HG03108 (cell line): ENCODE data around the gene TYROBP.
"Not testable (repeated sequence)": the region's sequence is repeated elsewhere in the genome, so short reads cannot be mapped to it uniquely, and the experiment has no call there.

Experiments used
- ATAC-seq: cut with Tn5 transposase; IDR thresholded peaks from one replicate; pipeline ENCODE4 v1.9.1; 2021; ENCODE audit warnings: moderate library complexity; ENCODE audit not compliant: unreplicated experiment

Gene TYROBP

DNA sequence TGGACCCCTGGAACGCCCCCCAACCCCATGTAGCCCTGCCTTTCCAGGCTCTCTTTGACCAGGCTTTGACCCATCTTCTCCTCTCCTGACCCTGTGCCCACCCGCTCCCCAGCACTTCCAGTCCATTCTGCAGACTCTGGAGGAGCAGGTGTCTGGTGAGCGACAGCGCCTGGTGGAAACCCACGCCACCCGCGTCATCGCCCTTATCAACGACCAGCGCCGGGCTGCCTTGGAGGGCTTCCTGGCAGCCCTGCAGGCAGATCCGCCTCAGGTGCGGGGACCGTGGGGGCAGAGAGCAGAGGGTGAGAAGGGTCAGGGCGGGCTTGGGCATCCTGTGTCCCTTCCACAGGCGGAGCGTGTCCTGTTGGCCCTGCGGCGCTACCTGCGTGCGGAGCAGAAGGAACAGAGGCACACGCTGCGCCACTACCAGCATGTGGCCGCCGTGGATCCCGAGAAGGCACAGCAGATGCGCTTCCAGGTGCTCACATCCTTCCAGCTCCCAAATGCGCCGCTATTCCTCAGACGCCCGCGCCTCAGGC is 33.6 kb downstream of the TYROBP start:
- ATAC-seq = no peak

DNA sequence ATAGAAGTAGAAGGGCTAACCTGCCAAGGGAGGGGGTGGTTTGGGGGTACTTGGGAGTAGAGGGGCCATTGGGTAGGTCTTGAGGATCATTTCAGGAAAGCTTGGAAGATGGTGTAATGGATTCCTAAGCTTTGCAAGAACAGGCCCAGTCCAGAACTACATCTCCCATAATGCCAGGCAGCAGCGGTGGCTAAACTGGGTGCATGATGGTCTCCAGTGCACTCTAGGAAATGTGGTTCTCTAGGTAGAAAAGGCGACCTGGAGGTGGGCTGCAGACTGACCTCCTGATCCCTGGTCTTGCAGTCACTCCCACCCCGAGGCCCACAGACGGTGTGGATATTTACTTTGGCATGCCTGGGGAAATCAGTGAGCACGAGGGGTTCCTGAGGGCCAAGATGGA is 35.9 kb downstream of the TYROBP start:
- ATAC-seq = no peak

DNA sequence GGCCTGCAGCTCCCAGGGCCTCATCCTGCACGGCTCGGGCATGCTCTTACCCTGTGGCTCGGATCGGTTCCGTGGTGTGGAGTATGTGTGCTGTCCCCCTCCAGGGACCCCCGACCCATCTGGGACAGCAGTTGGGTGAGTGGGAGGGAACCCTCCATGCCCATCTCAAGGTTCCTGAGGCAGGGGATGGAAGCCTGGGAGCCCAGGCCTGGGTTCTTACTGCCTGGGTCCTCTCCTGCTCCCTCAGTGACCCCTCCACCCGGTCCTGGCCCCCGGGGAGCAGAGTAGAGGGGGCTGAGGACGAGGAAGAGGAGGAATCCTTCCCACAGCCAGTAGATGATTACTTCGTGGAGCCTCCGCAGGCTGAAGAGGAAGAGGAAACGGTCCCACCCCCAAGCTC is 36.5 kb downstream of the TYROBP start:
- no peak for ATAC-seq

DNA sequence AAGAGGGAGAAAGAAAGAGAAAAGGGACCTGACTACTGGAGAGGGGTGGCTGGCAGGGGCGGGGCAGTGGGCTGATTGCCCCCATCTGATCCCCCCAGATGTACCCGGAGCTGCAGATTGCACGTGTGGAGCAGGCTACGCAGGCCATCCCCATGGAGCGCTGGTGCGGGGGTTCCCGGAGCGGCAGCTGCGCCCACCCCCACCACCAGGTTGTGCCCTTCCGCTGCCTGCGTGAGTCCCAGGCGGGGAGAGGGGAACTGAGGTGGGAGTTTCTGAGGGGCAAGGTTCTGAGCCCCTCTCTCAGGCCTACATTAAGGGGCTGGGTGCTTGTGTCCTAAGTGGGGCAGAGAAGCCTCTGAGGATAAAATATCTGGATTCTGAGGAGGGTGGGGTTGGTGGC is 37.3 kb downstream of the TYROBP start:
- ATAC-seq = no peak

DNA sequence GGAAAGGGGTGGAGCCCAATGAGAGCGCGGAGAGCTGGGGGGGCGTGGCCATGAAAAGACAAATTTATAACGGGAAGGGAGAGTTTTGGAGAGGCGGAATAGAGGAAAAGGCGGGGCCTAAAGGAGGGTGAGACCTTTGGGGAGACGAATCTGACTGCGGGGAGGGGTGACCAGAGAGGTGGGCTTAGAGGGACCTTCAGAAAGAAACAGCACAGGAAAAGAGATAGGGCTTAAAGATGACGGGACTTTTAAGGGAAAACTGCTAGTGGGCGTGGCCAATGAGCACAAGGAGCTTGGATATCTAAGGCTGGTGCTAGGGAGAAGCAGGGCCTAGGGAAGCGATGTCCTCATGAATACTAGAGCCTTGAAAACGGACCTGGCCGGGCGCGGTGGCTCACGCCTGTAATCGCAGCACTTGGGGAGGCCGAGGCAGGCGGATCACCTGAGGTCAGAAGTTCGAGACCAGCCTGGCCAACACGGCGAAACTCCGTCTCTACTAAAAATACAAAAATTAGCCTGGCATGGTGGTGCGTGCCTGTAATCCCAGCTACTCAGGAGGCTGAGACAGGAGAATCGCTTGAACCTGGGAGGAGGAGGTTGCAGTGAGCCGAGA is 37.9 kb downstream of the TYROBP start:
- ATAC-seq = not testable (repeated sequence)

DNA sequence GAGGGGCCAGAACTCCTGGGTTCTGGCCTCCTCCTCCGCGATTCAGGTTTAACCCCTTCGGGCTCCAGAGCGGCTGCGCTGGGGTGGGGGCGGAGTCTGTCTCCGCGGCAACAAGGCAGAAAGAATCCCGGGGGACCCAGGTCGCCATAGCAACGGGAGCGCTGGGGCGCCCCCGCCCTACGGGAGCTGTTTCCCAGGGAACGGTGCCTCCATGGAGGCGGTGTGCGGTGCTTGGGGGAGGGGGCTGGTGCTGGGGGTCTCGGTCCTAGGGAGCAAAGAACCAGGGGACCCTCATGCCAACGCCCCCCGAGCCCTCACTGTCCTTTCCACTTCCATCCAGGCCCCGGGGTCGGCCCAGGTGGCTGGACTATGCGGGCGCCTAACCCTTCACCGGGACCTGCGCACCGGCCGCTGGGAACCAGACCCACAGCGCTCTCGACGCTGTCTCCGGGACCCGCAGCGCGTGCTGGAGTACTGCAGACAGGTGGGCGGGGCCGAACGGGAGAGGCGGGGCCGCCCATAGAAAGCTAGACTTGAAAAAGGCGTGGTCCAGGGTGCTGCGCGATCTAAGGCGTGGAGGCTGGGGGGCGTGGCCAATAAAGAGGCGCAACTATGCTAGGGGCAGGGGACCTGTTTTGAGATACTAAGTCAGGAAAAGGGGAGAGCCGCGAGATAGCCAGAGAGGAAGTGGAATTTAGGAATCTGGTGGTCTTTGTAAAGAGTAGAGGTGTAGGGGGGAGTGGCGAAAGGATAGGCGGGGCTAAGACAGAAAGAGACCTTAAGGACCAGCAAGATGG is 38.6 kb downstream of the TYROBP start:
- no peak for ATAC-seq

DNA sequence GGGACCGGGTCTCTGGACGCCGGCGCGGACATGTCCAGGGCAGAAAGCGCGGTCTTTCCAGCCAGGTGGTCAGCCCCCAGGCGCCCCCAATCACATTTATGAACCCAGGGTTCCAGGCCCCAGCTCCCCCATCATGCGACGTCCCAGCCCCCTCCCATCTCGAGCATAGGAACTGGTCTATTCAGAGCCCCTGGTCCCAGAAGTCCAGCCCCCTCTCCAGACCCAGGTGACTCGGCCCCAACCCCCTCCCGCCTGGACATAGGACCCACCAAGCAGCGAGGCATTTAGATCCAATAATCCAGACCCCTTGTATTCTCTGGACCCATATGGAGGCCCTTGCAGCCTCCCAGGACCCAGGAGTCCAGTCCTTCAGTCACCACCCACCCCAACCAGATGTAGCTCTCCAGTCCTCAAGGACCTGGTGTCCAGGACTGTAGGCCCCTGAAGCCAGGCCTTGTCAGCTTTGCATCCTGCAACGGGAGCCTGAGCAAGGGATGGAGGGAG is 39.2 kb downstream of the TYROBP start:
- no peak for ATAC-seq

DNA sequence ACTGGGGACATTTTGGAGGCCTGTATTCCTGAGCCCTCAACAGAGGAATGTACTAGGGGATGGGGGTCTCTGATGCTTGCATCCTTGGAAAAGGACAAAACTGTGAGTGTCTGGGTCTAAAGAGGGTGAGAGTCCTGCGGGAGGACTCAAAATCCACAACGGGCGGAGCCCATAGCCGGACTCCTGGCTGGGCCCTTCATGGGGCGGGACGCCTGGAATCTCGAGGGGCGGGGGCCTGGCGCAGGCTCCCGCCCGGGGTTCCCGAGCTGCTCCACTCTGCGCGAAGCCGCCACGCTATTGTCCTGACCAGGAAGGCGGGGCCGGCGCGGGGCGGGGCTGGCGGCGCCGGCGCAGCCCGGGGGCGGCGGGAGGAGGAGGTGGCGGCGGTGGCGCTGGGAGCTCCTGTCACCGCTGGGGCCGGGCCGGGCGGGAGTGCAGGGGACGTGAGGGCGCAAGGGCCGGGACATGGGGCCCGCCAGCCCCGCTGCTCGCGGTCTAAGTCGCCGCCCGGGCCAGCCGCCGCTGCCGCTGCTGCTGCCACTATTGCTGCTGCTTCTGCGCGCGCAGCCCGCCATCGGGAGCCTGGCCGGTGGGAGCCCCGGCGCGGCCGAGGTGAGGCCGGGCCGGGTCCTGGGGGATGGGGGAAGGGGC is 39.8 kb downstream of the TYROBP start, which contains the start of gene APLP1:
TSS of gene APLP1 (plus strand) at position 403 of the 651 bp plus-strand sequence. CDS start at position 466, 63 bp downstream.
- no peak for ATAC-seq

DNA sequence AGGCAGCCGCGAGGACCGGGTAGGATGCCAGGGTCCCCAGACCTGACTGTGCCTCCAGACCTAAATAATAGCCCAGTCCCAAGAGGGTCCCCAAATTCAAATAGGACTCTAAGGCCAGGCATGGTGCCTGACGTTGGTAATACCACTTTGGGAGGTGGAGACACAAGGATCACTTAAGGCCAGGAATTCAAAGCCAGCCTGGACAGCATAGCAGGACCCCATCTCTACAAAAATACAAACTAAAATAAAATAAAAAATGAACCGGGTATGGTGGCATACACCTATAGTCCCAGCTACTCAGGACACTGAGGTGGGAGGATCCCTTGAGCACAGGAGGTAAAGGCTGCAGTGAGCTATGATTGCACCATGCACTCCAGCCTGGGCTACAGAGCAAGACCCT is 45.1 kb downstream of the TYROBP start:
- ATAC-seq = no peak

DNA sequence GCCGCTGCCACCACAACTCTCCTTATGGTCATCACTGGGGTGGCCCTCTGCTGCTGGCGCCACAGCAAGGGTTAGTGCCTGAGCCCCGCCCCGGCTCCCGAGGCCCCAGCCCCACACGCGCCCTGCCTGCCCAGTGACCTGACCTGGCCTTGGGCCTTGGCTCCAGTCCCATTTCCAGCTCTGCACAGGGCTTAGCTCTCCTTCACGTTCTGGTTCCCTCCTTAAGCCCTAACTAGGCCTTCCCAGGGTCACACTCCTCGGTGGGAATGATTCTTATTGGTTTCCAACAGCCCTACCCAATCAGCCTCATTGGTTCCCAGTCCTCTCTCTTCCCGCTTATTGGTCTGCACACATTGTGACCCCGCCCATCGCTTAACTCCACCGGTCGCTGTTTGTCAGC is 45.6 kb downstream of the TYROBP start:
- no peak for ATAC-seq

DNA sequence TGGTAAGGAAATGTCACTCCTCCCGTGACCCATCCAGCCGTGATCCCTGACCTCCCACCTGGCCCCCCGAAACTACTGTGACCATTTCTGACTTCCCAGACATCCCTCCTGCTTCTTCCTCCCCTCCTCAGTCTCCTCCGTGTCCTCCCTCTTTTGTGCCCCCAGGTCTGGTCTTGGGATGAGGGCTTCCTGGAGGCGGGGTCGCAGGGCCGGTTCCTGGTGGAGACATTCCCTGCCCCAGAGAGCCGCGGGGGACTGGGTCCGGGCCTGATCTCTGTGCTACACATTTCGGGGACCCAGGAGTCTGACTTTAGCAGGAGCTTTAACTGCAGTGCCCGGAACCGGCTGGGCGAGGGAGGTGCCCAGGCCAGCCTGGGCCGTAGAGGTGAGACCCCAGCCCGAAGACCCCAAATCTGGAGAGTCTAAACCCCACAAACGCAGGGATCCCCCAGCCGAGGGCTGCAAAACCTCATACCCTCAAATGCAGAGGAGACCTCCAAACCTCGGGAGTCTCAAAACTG is 46.4 kb downstream of the TYROBP start:
- no peak for ATAC-seq

DNA sequence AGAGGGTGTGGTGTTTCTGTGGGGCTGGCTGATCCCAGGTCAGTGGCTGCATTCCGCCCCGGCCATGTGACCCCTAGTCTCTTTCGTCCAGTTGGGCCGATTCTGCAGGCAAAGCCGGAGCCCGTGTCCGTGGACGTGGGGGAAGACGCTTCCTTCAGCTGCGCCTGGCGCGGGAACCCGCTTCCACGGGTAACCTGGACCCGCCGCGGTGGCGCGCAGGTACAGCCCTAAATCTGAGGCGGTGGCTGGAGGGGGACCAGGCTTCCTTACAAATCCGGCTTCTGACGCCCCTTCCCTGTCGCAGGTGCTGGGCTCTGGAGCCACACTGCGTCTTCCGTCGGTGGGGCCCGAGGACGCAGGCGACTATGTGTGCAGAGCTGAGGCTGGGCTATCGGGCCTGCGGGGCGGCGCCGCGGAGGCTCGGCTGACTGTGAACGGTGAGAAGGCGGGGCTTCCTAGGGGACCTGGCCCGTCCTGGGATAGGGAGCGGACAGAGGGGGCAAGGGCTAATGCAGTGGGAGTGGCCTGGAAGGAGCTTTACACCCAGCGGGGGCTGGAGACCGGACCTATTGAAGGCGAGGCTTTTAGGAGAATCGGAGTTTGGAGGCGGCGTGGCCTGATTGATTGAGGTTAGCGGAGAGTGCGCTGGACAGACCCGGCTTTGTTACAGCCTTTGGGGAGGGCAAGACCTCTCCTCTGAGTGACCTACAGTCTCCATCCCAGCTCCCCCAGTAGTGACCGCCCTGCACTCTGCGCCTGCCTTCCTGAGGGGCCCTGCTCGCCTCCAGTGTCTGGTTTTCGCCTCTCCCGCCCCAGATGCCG is 47.1 kb downstream of the TYROBP start:
- ATAC-seq = no peak

DNA sequence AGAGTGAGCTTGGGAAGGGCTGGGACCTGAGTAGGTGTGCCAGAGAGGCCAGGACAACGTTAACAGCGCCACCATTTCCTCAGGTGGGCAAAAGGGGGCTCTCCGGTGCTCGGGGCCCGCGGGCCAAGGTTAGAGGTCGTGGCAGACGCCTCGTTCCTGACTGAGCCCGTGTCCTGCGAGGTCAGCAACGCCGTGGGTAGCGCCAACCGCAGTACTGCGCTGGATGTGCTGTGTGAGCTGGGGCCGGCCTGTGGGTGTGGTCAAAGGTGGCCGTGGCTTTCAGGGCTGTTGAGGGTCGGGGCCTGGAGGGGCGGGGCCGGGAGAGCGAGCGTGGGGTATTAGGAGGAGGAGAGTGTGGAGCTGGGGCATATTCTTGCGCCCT is 47.7 kb downstream of the TYROBP start:
- ATAC-seq = no peak

DNA sequence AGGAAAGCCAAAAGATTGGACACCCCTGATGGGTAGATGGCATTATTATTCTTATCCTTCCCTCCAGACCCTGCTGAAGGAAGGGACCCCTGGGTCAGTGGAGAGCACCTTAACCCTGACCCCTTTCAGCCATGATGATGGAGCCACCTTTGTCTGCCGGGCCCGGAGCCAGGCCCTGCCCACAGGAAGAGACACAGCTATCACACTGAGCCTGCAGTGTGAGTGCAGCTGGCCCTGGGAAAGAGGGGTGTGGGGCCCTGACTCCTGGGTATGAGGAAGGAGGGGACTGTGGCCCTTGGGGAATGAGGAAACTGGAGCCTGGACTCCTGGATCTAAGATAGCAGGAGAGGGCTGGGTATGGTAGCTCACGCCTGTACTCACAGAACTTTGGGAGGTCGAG is 48.7 kb downstream of the TYROBP start:
- ATAC-seq = no peak

DNA sequence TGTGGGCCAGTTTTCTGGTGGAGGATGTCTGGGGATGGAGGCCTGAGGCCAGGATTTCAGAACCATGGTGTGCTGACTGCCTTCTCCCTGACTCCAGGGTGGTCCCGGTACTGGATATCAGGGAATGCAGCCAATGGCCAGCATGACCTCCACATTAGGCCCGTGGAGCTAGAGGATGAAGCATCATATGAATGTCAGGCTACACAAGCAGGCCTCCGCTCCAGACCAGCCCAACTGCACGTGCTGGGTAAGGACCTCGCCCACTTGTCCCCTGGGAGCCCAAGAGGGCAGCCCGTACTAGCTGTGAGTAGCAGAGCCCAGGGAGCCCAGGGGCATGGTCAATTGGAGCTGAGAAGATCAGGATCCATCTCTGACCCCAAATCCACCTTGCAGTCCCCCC is 49.8 kb downstream of the TYROBP start:
- ATAC-seq = no peak

DNA sequence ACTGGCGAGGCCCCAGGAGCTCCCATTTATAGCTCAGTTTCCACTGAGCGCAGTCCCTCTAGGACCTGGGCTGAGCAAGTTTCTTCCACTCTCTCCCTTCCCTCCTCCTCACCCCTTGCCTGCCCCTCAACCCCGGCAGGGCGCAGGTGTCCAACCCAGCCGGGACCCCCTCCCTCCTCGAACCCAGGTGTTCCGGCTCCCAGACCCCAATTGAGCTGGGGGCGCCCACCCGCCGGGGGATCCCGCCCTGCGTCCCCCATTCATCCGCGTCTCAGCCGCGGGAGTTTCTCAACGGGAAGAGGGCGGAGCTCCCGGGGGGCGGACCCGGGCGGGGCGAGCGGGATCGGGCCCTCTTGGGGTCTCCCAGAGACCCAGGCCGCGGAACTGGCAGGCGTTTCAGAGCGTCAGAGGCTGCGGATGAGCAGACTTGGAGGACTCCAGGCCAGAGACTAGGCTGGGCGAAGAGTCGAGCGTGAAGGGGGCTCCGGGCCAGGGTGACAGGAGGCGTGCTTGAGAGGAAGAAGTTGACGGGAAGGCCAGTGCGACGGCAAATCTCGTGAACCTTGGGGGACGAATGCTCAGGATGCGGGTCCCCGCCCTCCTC is 51.4 kb downstream of the TYROBP start, which contains the start of gene KIRREL2:
TSS of gene KIRREL2 (plus strand) at position 366 of the 604 bp plus-strand sequence. CDS start at position 575, 209 bp downstream.
- ATAC-seq = no peak
